GM18951 (cell line): Measurements from ENCODE around the gene LCMT1.

Experiments used
- POLR2A ChIP-seq: IDR thresholded peaks from 4 replicates; pipeline ENCODE4 v1.6.1; 2011; ENCODE audit warnings: mild to moderate bottlenecking; ENCODE audit not compliant: insufficient read length, insufficient read depth; ENCODE audit errors: extremely low read depth
- in situ Hi-C: fragments of 300-500 bp; cut with MboI; formaldehyde crosslinking; loops from one replicate; pipeline ENCODE4 v1.12.0; 2022; ENCODE audit warnings: low sequenced_read_pairs, mixed read lengths, inconsistent platforms; ENCODE audit not compliant: unreplicated experiment

Gene LCMT1

DNA sequence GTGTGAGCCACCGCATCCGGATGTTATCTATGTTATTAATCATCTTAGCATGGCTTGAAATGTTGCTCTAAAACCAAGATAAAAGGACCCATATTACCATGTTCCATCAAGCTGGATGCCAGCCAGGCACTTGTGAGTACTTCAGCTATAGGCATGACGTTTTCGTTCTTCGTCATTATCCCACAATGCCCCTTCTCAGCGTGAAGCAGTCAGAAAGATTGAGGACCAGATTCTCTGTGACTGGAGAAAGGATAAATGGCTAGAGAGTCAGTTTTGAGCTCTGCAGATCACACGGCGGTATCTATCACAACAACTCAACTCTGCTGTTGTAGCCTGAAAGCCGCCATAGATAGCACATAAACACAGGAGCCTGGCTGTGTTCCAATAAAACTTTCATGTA lies 29.8 kb upstream of the LCMT1 start:
- in situ Hi-C loops: no loop called here
- no peak for TF ChIP-seq POLR2A

DNA sequence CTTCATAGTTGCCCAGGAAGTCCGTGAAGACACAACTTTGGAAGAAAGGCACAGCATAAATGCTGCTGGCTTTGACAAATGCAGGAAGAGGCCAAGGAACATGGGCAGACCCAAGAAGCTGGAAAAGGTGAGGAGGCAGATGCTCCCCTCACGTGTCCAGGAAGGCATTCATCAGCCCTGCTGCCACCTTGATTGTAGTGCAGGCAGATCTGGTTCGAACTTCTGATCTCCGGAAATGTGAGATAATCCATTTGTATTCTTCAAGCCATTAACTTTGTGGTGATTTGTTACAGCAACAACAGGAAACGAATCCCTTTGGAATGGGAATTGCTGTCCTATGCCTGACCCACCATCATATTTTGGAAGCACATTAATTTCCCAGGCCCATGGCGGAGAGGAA lies 28.5 kb upstream of the LCMT1 start:
- in situ Hi-C loops: no loop called here
- no peak for TF ChIP-seq POLR2A

DNA sequence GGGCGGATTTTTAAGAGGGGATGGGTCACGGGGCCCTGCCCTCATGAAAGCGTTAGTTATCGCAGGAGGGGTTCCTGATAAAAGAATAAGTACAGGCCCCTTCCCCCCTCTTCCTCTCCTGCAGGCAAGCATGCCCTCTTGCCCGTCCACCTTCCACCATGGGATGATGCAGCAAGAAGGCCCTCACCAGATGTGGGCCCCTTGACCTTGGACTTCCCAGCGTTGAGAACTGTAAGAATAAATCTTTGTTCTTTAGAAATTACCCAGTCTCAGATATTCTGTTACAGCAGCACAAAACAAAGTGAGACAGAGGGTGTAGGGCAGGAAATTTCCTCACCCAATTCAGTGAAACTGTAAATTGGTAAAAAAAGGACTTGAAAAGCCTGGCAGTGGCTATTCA lies 27.8 kb upstream of the LCMT1 start:
- no peak for TF ChIP-seq POLR2A
- in situ Hi-C loops: no loop called here

DNA sequence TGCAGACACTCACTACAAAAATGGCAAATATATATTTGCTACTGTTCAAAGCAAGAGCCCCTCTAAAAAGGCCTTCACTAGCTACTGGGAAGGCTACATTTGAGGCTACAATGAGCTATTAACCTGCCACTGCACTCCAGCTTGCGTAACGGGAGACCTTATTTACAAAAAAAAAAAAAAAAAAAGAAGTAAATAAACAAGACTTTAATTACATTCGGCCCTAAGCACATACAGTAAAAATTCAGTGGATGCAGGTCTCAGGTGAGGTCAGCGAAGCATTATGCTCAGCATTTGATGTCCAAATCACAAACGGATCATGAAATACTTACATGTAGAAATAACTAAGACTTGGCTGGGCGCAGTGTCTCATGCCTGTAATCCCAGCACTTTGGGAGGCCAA lies 26.7 kb upstream of the LCMT1 start:
- TF ChIP-seq POLR2A: no peak
- in situ Hi-C loops: no loop called here

DNA sequence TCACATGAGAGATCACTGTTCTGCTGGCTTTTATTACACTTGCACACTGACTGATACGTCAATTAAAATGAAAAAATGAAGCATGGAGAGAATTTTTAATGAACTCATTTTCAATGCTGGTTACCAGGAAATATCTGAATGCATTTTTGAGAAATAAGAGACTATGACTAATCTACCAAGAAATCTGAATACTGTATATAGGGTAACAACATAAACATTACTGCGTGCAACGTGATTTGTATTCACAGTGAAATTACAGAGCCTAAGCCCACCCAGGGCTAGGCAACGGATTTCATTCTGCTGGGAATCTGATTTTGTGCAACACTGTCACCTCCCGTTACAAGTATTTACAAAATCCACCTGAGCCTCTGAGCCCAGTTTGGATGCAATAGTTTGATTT lies 23.8 kb upstream of the LCMT1 start:
- in situ Hi-C loops: no loop called here
- no peak for TF ChIP-seq POLR2A

DNA sequence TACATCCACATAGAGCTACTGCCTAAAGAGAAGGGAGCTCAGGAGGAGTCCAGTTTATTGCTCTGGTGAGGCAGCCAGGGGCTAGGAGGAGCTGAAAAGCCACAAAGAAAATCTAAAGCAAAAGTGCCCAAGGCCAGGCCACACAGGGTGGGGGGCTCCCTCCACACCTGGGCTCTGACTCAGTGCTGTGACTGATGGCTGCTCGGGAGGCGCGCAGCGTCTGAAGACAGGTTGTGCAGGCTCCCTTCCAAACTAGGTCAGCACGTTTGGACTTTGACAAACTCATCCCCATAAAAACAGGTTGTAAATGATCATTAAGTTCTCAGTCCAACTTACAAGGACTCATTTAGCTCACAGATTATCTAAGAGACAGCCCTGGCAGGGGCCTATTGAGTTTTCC lies 22.2 kb upstream of the LCMT1 start:
- in situ Hi-C loops: no loop called here
- TF ChIP-seq POLR2A: no peak

DNA sequence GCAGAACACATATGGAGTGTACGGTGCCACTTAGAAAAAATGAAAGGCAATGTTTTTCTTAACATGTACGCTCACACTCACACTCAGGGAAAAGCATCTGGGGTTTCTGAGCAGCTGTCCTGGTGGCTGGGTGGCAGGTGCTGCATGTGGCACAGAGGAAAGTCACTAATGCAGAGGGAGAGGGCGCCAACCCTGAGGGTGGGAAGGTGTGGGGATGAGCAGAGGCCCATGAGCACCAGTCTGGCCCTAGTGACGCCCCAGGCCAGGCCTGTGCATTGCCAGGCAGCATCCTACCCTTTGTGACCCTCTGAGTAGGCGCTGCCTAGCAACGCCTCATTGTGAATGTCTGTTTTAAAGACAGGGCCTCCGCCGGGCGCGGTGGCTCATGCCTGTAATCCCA lies 19.1 kb upstream of the LCMT1 start:
- in situ Hi-C loops: no loop called here
- no peak for TF ChIP-seq POLR2A

DNA sequence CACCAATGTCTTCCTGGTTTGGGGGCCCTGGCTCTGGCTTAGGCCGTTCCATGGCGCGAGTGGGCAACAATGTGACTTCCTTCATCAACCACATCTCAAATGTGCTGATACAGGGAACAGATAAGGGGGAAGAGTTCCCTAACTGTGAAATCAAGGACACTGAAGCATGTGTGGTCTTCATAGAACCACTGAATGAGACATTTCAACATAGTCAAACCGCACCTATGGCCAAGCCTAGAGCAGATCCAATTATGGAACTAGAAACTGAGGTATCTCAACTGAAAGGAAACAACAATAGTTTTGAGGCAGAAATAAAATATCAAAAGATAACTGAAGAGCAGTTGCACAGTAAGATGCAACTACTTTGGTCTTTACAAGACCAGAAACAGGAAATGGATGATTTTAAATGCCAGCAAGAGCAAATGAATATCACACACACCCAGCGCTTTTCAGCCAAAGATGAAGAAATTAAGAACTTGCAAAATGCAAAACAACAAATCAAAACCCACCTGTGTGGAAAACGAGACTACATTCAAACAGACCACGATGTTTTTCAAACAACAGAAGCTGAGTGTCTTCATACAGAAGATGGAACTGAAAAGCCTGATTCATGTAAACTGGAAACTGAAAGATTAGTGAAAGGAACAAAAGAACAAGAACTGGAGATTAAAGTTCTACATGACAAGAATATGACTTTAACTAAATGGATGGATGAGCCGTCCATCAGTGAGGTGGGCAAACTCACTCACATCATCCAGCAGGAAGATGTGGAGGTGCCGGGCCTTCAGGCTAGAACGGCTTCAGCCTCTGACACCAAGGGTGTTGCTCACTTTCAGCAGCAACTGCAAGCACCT lies 18.1 kb upstream of the LCMT1 start:
- in situ Hi-C loops: no loop called here
- no peak for TF ChIP-seq POLR2A

DNA sequence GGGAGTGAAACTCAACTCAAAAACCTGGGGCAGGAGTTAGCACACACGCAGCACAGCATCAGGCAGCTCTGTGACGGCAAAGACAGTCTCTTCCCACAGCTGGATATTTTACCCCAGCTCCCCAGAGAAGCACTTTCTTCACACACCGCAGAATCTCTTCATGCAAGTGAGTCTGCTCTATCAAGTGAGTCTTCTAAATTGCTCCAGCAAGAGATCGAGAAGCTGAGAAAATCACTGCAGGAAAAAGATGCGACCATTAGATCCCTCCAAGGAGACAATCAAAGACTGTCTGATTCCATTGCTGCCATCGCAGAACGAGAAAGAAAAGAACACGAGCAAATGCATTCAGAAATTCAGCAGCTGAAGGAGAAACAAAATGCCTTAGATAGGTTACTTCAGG lies 16.9 kb upstream of the LCMT1 start:
- in situ Hi-C loops: no loop called here
- no peak for TF ChIP-seq POLR2A

DNA sequence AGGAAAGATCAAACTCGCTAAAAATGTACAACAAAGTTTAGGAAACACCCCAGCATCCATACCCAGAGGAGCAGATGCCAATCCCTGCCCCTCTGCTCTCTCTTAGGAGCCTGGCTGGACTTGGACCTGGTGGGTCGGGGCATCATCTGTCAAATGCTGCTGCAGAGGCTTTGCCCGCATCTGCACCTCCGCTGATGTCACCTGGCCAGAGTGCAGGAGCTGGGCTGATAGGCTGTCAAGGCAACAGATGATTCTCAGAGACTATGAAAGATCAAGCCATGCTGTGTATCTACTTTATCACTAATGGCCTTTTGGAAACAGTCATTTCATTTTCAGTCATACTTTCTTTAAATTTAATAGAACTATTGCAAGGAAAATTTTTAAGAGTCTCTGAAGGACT lies 15.9 kb upstream of the LCMT1 start:
- in situ Hi-C loops: no loop called here
- no peak for TF ChIP-seq POLR2A

DNA sequence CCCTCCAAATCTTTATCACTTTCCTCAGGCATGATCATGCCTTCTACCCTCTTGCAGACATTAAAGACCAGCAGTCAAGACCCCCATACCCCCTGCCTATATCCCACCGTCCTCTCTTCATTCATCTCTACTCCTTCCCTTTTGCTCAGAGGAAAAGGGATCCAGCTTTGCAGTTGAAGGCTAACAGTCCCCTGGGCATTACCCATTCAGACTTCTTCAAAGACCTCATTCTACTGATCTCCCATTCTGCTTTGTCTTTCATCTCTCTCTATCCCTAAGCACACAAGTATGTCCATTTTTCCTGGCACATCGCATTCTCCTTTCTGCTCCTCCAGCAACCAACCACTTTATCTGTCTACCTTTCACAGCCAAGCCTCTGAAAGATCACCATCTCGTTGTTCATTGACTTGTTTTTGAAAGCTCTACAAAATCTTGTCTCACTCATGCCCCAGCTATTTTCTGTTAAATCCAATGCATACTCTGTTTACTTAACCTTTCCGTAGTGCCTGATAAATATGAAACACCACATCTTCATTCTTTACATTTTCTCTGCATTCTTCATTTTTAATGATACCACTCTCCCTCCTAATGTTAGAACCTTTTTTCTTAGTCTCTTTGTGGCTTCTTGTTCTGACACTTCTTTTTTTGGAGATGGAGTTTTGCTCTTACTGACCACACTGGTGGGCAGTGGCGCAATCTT lies 14.1 kb upstream of the LCMT1 start:
- in situ Hi-C loops: no loop called here
- no peak for TF ChIP-seq POLR2A

DNA sequence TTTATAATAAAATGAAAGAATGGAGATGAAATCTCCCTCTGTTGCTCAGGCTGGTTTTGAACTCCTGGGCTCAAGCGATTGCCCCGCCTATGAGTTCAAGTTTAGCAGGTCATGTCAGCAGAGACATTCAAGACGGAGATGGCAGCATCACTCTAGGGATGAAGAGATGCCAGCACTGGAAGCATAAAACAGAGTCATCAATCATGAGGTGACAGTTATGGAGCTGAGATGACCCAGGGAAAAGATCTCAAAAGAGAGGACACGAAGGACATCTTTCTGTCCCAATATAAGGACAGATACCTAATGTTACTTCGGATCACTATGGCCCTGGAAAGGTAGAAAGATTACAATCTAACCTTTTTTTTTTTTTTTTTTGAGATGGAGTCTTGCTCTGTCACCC lies 11.0 kb upstream of the LCMT1 start:
- no peak for TF ChIP-seq POLR2A
- in situ Hi-C loops: no loop called here

DNA sequence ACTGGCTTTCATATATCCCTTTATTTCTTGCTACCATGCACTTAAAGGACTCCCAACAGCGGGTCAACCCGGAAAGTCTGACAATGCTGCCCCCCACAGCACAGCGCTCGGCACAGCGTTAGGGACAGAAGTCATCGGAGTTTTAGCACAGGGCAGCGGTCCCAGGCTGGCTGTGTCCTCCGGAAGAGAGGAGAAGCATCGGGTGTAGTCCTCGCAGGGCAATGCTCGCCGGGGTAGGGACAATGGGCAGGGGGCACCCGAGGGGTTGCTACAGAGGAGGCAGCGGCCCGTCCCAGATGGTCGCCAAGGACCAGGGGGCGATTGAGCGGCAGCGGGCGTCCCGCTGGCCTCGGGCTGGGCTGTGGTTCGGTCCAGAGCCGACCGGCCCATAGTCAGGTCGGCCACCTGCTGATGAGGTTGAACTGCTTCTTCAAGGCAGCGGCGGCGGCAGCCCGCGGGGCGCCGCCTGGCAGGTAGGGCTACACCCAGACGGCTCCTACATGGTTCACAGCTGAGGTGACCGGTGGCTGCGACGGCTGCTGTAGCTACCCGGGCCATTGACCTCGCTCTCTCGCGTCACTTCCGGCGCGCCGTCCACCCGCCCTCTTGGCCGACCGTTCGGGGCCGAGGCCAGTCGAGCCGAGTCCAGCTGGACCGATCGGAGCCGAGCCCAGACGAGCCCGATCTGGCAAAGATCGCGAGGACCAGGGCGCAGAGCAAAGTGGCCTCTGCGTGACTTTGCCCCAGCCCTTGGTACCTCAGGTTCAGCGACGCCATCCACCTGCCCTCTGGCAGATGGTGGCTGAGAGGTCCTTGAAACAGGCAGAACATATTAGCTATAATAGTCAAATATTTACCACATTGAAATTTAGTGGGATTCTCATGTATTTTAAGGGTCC lies 4.7 kb upstream of the LCMT1 start:
- peak; percentile 82 for TF ChIP-seq POLR2A
- in situ Hi-C loops: no loop called here
